ENCODE results near the gene MREG. TPM values are rescaled to one million over a fixed set of nuclear protein-coding genes. Genes with fewer than 3 reads are reported as not detected.

Gene MREG
- total RNA-seq, 2 donors from 2014 or later = 0.35 to 0.41 TPM

- Histone ChIP-seq H3K9me3 (no peaks in the 10 kb centered on the region), H3K27ac (no peak overlapping the region), H3K27me3 (no peaks in the 10 kb centered on the region), H3K4me1 (peaks cover 0 to 5% of the 10 kb centered on the region in 2 donors), H3K4me3 (no peak overlapping the region), H3K36me3 (no peaks in the 10 kb centered on the region)
- DNase-seq (ENCODE audit: low spot score) = no peak
- no peak for TF ChIP-seq CTCF (IDR thresholded peaks at IDR 0.05)
Observed at GRCh38 chr2:216002693-216003092, 10.7 kb downstream of the MREG start.

DNA sequence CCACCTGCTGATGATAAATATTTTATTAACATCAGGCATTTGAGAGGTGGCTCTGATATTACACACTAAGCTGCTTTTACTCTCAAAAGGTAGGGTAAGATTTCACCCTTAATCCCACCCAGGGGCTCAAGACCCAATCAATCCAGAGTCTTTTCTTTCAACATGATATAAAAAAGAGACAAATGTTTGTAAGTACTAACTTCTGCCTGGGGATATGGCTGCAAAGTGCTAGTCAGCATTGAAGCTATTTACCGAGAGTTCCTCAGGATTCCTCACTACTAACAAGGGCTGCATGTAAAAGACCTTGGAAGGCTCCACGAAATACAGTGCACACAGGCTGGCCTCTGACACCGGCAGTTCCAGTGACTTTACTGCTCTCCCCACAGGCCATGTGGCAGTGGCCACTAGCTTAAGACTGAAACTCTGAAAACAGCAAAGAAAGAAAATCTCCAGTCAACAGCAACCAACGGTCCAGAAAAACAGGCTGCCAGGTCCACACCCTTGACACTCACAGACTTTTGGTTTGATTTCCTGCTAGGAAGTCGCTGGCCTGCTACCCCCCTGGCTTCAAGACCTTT lies 11.2 kb downstream of the MREG start:
- Histone ChIP-seq H3K27ac (no peak overlapping the region), H3K4me1 (peaks cover 0 to 5% of the 10 kb centered on the region in 2 donors), H3K36me3 (no peaks in the 10 kb centered on the region), H3K9me3 (no peaks in the 10 kb centered on the region), H3K27me3 (no peaks in the 10 kb centered on the region), H3K4me3 (no peak overlapping the region)
- TF ChIP-seq CTCF (IDR thresholded peaks at IDR 0.05) = no peak
- no peak for DNase-seq (ENCODE audit: low spot score)

DNA sequence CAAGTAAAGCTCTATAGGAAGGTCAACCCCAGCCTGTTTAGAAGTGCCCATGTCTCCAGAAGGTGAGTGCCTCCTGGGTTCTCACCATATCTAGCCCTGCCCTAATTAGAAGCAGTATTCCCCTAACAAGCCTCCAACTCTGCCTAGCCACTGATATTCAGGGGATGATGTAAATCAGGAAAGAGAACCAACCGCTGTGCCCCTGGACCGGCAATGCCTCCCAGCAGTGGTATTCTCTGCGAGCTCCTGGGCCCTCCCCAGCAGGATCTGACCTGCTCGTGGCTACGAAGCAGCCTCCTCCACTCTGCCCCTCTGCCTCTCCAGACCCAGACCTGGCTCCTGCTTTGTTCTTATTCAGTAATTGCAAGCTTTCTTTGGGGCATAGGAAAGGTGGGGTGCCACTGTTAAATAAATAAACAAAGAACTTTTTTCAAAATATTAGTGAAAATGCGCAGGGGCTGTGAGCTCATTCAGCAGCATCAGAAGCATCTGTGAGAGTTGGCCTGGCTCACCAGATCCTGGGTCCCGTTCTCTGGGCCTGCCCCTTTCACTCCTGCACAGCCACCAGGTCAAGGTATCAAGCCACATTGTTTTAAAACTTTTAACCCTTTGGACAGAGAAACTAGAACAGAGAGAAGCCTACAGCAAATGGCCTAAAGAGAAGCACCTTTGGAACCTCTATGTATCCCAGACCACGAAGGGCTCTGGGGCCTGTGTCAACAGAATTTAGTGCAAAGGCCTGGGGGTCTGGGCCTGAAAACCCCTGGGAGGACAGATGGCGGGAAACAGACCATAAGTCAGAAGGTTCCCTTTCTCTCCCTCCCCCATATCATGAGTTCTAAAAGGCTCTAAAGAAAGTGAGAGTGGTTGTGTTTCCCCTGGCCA lies 11.9 kb downstream of the MREG start:
- TF ChIP-seq CTCF (IDR thresholded peaks at IDR 0.05) = no peak

GRCh38 chr2:215998636-215999035 lies 14.7 kb downstream of the MREG start:
- DNase-seq (ENCODE audit: low spot score) = no peak
- TF ChIP-seq CTCF (IDR thresholded peaks at IDR 0.05) = no peak
- Histone ChIP-seq H3K9me3 (no peaks in the 10 kb centered on the region), H3K4me1 (peaks cover 0 to 5% of the 10 kb centered on the region in 2 donors), H3K4me3 (no peak overlapping the region), H3K27ac (no peak overlapping the region), H3K27me3 (no peaks in the 10 kb centered on the region), H3K36me3 (peaks cover 5% of the 10 kb centered on the region)

More for the DNA sequence above, 11.9 kb downstream of the MREG start:
- Histone ChIP-seq H3K4me1 (peaks cover 0 to 5% of the 10 kb centered on the region in 2 donors), H3K36me3 (no peaks in the 10 kb centered on the region), H3K27me3 (no peaks in the 10 kb centered on the region), H3K27ac (no peak overlapping the region), H3K9me3 (no peaks in the 10 kb centered on the region), H3K4me3 (no peak overlapping the region)
- DNase-seq (ENCODE audit: low spot score) = no peak

DNA sequence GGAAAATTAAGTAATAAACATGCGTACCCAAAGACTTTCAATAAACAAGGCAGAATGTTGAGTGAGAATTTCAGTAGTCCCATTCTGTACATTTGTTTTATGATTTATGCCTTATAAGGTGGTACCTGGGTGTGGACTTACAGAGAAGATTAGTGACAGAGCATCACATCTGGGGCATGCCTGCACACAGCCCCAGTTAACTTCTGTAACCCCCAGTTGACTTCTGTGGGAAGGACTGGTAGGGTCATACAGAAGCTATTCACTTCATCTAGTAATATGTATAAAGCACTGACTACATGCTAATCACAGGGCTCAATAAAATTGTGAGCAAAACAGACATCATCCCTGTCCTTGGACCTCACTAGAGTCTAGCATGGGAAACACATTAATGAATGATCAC lies 16.1 kb downstream of the MREG start:
- Histone ChIP-seq H3K9me3 (no peaks in the 10 kb centered on the region), H3K4me3 (no peak overlapping the region), H3K27ac (no peak overlapping the region), H3K4me1 (peaks cover 0 to 2% of the 10 kb centered on the region in 2 donors), H3K36me3 (peaks cover 5% of the 10 kb centered on the region), H3K27me3 (no peaks in the 10 kb centered on the region)
- TF ChIP-seq CTCF (IDR thresholded peaks at IDR 0.05) = no peak
- no peak for DNase-seq (ENCODE audit: low spot score)

All from right atrium auricular region (tissue), 2 donors.